H9 (cell line): ENCODE results near the gene PPP1CA. TPM values are rescaled to one million over a fixed set of nuclear protein-coding genes. Genes with fewer than 3 reads are reported as not detected.

ENCODE experiments used
- DNase-seq: peaks from one replicate; pipeline ENCODE4 v3.0.0-alpha.2; 2017
- H2AFZ ChIP-seq: one replicate; pipeline ENCODE4 v1.6.1; 2013; ENCODE audit warnings: mild to moderate bottlenecking, low read length, control low read depth, moderate library complexity
- H2AK5ac ChIP-seq: 2 replicates; pipeline ENCODE4 v1.6.1; 2013; ENCODE audit warnings: low read length, control low read depth, mixed read lengths; ENCODE audit not compliant: insufficient read length
- H2BK120ac ChIP-seq: one replicate; pipeline ENCODE4 v1.6.1; 2013; ENCODE audit warnings: low read depth, mild to moderate bottlenecking, low read length, control low read depth, inconsistent platforms; ENCODE audit not compliant: poor library complexity, severe bottlenecking
- H2BK12ac ChIP-seq: 2 replicates; pipeline ENCODE4 v1.6.1; 2013; ENCODE audit warnings: low read length, control low read depth, mixed read lengths, low read depth; ENCODE audit not compliant: insufficient read length
- H2BK15ac ChIP-seq: 2 replicates; pipeline ENCODE4 v1.6.1; 2013; ENCODE audit warnings: low read depth, low read length, control low read depth
- H2BK20ac ChIP-seq: one replicate; pipeline ENCODE4 v1.6.1; 2013; ENCODE audit warnings: low read depth, mild to moderate bottlenecking, low read length, control low read depth, inconsistent platforms; ENCODE audit not compliant: poor library complexity, severe bottlenecking
- H2BK5ac ChIP-seq: 2 replicates; pipeline ENCODE4 v1.6.1; 2013; ENCODE audit warnings: low read length, control low read depth, mixed read lengths; ENCODE audit not compliant: insufficient read length
- H3K14ac ChIP-seq: 2 replicates; pipeline ENCODE4 v1.6.1; 2013; ENCODE audit warnings: low read length, control low read depth; ENCODE audit not compliant: insufficient read depth
- H3K18ac ChIP-seq: 2 replicates; pipeline ENCODE4 v1.6.1; 2013; ENCODE audit warnings: low read depth, mild to moderate bottlenecking, mixed read lengths, low read length, control low read depth; ENCODE audit not compliant: insufficient read length
- H3K23ac ChIP-seq: 2 replicates; pipeline ENCODE4 v1.6.1; 2013; ENCODE audit warnings: low read length, control low read depth, mixed read lengths, low read depth; ENCODE audit not compliant: insufficient read length
- H3K23me2 ChIP-seq: 2 replicates; pipeline ENCODE4 v1.6.1; 2013; ENCODE audit warnings: low read depth, mild to moderate bottlenecking, mixed read lengths, low read length, control low read depth; ENCODE audit not compliant: insufficient read length, poor library complexity, severe bottlenecking
- H3K27ac ChIP-seq: 2 replicates; pipeline ENCODE4 v1.5.1; 2013; ENCODE audit warnings: low read length, control low read depth, mixed read lengths, low read depth; ENCODE audit not compliant: insufficient read length
- H3K27me3 ChIP-seq: 2 replicates; pipeline ENCODE4 v1.6.1; 2013; ENCODE audit warnings: low read length, control low read depth, inconsistent platforms; ENCODE audit not compliant: insufficient read depth
- H3K4ac ChIP-seq: 2 replicates; pipeline ENCODE4 v1.6.1; 2013; ENCODE audit warnings: low read depth, mild to moderate bottlenecking, control low read depth, inconsistent platforms, low read length, moderate library complexity
- H3K4me1 ChIP-seq: 2 replicates; pipeline ENCODE4 v1.6.1; 2013; ENCODE audit warnings: low read length, control low read depth, inconsistent platforms; ENCODE audit not compliant: insufficient read depth
- H3K4me2 ChIP-seq: 2 replicates; pipeline ENCODE4 v1.6.1; 2013; ENCODE audit warnings: low read length, control low read depth, mixed read lengths; ENCODE audit not compliant: insufficient read length, insufficient read depth
- H3K56ac ChIP-seq: 2 replicates; pipeline ENCODE4 v1.6.1; 2013; ENCODE audit warnings: low read depth, mild to moderate bottlenecking, mixed read lengths, low read length, control low read depth; ENCODE audit not compliant: insufficient read length
- H3K79me1 ChIP-seq: 2 replicates; pipeline ENCODE4 v1.6.1; 2013; ENCODE audit warnings: low read depth, mild to moderate bottlenecking, moderate library complexity, low read length, control low read depth, inconsistent platforms; ENCODE audit not compliant: insufficient read depth, poor library complexity, severe bottlenecking
- H3K79me2 ChIP-seq: 2 replicates; pipeline ENCODE4 v1.6.1; 2013; ENCODE audit warnings: low read length, control low read depth, inconsistent platforms; ENCODE audit not compliant: insufficient read depth
- H3K9ac ChIP-seq: 2 replicates; pipeline ENCODE4 v1.6.1; 2013; ENCODE audit warnings: low read length, control low read depth, mixed read lengths; ENCODE audit not compliant: insufficient read length; ENCODE audit errors: extremely low read depth
- H3K9me3 ChIP-seq: one replicate; pipeline ENCODE4 v1.6.1; 2013; ENCODE audit warnings: low read depth, low read length, inconsistent platforms; ENCODE audit not compliant: control insufficient read depth
- H3T11ph ChIP-seq: one replicate; pipeline ENCODE4 v1.6.1; 2013; ENCODE audit warnings: mild to moderate bottlenecking, low read length, control low read depth, inconsistent platforms
- H4K20me1 ChIP-seq: one replicate; pipeline ENCODE4 v1.6.1; 2013; ENCODE audit not compliant: control insufficient read depth, insufficient read length, insufficient read depth
- H4K5ac ChIP-seq: 2 replicates; pipeline ENCODE4 v1.6.1; 2013; ENCODE audit warnings: low read depth, mild to moderate bottlenecking, mixed read lengths, low read length, control low read depth; ENCODE audit not compliant: insufficient read length
- H4K8ac ChIP-seq: replicated peaks from 2 replicates; pipeline ENCODE4 v1.6.1; 2013; ENCODE audit warnings: low read length, control low read depth, mixed read lengths, low read depth; ENCODE audit not compliant: insufficient read length
- H4K91ac ChIP-seq: 2 replicates; pipeline ENCODE4 v1.6.1; 2013; ENCODE audit warnings: low read depth, mild to moderate bottlenecking, moderate library complexity, mixed read lengths, low read length, control low read depth; ENCODE audit not compliant: insufficient read length
- H3K27ac Mint-ChIP-seq, 3 experiments: 2 replicates in 2 of 3; 3 replicates in 1 of 3; pipeline ENCODE4 v1.8.0; 2020 to 2021; ENCODE audit warnings: mixed read lengths in 3 of 3, mild to moderate bottlenecking in 1 of 3, moderate library complexity in 1 of 3
- H3K27me3 Mint-ChIP-seq: 2 replicates; pipeline ENCODE4 v1.8.0; 2021; ENCODE audit warnings: low read depth, mild to moderate bottlenecking, moderate library complexity, mixed read lengths
- H3K36me3 Mint-ChIP-seq, 3 experiments: 2 replicates in 2 of 3; 3 replicates in 1 of 3; pipeline ENCODE4 v1.8.0; 2020 to 2021; ENCODE audit warnings: low read depth in 3 of 3, mixed read lengths in 3 of 3; ENCODE audit not compliant: insufficient read depth in 1 of 3
- H3K4me1 Mint-ChIP-seq, 2 experiments: 2 replicates each; pipeline ENCODE4 v1.8.0; 2020; ENCODE audit warnings: mixed read lengths in 2 of 2
- H3K4me3 Mint-ChIP-seq, 2 experiments: 2 replicates in 1 of 2; 3 replicates in 1 of 2; pipeline ENCODE4 v1.8.0; 2020 to 2021; ENCODE audit warnings: mild to moderate bottlenecking in 2 of 2, mixed read lengths in 2 of 2, moderate library complexity in 1 of 2
- H3K9me3 Mint-ChIP-seq, 2 experiments: 2 replicates in 1 of 2; 3 replicates in 1 of 2; pipeline ENCODE4 v1.8.0; 2020; ENCODE audit warnings: mild to moderate bottlenecking in 2 of 2, mixed read lengths in 2 of 2, moderate library complexity in 1 of 2
- CTCF ChIP-seq: fragments of 200-600 bp; sonication (generic); conservative IDR thresholded peaks from 3 replicates; pipeline ENCODE4 v1.8.0; 2021; ENCODE audit warnings: antibody characterized with exemption, mild to moderate bottlenecking
- WGBS: extraction: QIAGEN DNeasy Blood & Tissue Kit; methylation state at CpG from one replicate; pipeline ENCODE4 v1.1.7; 2013; ENCODE audit warnings: missing lambda C conversion rate, low lambda C conversion rate, mixed read lengths; ENCODE audit not compliant: insufficient read length; ENCODE audit errors: extremely low coverage; 5-methylcytosine and 5-hydroxymethylcytosine counted together
- total RNA-seq: library from RNA; stranded (reverse); gene quantifications from 2 replicates; pipeline ENCODE4 v1.2.1, GENCODE V29; 2021

PPP1CA gene
- total RNA-seq, 1 experiment from 2014 or later: 205 TPM

- WGBS: no CpG with 5 or more reads among the region's 28 CpGs
These were observed 40.2 kb upstream of the PPP1CA start for GRCh38 chr11:67441731-67442351.

More at GRCh38 chr11:67441731-67442351, 40.2 kb upstream of the PPP1CA start:
- Histone ChIP-seq H2BK15ac (no peak overlapping the region), H2BK120ac (no peak overlapping the region), H3K23ac (no peak overlapping the region), H3K14ac (no peak overlapping the region), H2BK5ac (no peak overlapping the region), H4K20me1 (no peaks in the 10 kb centered on the region), H2BK20ac (no peak overlapping the region), H3K23me2 (peaks cover 4% of the 10 kb centered on the region), H3K79me1 (no peaks in the 10 kb centered on the region), H3K27ac (no peak overlapping the region), H3K9me3 (no peaks in the 10 kb centered on the region), H3K27me3 (no peaks in the 10 kb centered on the region), H3K4me1 (no peaks in the 10 kb centered on the region), H3T11ph (no peak overlapping the region), H2BK12ac (no peak overlapping the region), H3K4ac (no peak overlapping the region), H4K8ac (no peak overlapping the region), H3K18ac (no peak overlapping the region), H4K91ac (no peak overlapping the region), H3K4me2 (peak overlapping the region; percentile 79), H2AFZ (no peak overlapping the region), H2AK5ac (no peak overlapping the region), H3K9ac (no peak overlapping the region), H3K56ac (no peak overlapping the region), H4K5ac (no peak overlapping the region), H3K79me2 (no peaks in the 10 kb centered on the region)
- no peak for DNase-seq
- Mint-ChIP-seq H3K27ac (no peak overlapping the region; a peak in 1 of 7 replicates), H3K27me3 (peaks cover 5% of the 10 kb centered on the region; the same call in 1 of the 2 replicates), H3K4me1 (peaks cover 0 to 11% of the 10 kb centered on the region in 2 experiments; a peak in 3 of 4 replicates), H3K36me3 (peaks cover 10 to 29% (median 28%) of the 10 kb centered on the region in 3 experiments; a peak in 5 of 7 replicates), H3K9me3 (no peaks in the 10 kb centered on the region), H3K4me3 (peak overlapping the region; percentile 84 to 94)
- no peak for TF ChIP-seq CTCF
